GM18909 (cell line): ENCODE measurements around the gene EMC8.

ENCODE experiments used
- ATAC-seq: cut with Tn5 transposase; IDR thresholded peaks from one replicate; pipeline ENCODE4 v1.9.1; 2021; ENCODE audit warnings: mild to moderate bottlenecking; ENCODE audit not compliant: unreplicated experiment, poor library complexity

Gene EMC8

DNA sequence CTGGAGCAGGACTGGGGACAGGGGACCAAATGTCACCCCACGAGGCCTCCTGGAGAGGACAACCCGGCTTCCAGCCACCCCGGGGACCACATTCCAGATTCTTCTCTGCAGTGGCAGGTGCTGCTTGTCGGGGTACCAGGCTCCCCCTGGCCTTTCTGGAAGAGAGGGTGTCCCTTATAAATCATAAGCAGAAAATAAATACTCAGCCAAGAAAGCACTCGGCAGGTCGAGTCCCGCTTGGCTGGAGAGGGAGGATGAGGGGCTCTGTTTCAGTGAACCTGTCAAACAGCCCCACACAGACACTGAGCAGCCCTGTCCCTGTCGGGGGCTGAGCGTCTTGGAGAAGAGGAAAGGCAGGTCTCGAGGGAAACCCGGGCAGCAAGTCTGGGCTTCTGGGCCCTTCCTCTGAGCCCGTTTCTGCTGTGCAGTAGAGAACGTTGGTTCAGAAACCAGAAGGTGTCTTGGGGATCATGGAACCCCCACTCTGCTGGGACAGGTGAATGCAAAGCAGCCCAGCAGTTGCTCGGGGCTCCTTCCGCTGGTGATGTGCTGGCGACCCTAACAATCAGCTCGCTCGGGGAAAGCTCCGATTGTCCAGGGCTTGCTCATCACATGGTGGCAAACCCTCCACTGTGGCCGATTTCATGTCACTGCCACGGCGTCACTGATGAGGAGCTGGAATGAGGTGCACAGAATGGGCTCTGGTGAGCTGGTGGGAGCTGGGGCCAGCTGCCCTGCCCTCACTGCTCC, 36.8 kb upstream of the EMC8 start:
- ATAC-seq, result no peak

DNA sequence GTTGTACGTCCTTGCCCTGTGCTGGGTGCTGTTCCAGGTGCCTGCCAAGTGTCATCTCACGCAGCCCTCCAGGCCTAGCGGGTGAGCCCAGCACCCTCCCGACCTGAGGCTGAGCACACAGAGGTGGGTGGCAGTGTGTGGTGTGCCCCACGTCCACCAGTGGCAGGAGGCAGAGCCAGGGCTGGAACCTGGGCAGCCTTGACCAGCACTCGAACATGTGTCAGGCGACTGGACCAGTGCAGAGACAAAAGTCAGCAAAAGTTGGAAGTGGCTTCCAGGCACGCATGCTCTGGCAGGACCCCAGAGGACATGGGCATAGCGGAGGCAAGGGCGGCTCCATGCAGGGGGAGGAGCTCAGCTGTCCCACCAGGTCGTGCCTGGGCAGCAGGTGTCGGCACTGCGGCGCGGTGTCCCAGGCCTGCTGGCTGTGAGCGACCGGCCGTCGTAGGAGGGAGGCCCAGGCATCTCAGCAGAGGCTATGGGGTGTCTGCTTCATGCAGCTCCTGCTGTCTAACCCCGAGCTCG, 35.9 kb upstream of the EMC8 start:
- no peak for ATAC-seq

DNA sequence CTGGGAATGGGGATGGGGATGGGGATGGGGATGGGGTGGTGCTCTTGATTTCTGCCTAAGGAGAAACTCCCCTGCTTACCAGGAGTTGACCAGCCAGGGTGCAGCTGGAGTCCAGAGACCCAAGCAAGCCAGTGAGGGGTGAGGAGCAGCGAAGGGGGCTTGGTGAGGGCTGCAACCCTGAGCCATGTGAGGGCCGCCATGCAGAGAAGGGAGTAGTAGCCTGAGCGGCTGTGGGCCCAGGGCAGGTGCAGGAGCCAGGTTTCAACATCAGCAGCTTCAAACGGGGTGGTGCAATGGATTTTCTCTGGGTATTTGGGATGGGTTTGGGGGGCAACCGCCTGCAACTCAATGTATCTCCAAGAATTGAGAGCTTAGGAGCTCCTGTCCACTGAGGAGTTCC, 35.4 kb upstream of the EMC8 start:
- no peak for ATAC-seq

DNA sequence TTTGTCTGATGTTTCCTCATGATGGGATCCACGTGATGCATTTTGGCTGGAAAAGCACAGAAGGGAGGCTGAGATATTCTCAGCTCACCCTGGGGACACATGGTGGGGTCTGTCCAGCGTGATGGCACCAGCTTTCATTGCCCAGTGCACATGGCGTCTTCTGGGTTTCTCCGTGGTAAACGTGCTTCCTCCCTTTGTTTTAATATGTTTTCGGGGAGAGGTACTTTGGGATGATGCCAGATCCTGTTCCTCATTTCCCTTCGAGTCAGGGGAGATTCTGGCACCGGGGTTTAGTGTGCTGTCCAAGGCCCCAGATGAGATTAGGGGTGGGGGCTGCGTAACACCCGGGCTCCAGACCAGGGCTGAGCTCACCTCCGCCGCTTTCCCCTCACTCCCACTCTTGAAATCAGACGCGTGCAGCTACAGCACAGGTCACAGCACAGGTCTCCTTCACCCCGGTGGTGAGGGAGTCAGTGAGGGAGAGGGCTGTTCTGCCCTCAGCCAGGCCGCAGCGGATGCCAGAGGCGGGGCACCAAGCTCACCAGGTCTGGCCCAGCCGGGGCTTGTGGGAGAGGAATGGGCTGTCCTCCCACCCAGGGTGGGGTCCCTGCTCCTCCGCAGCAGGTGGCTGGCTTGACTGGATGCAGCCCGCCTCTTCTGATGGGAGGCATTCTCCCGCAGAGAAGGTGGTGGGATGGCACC, 34.0 kb upstream of the EMC8 start:
- no peak for ATAC-seq

DNA sequence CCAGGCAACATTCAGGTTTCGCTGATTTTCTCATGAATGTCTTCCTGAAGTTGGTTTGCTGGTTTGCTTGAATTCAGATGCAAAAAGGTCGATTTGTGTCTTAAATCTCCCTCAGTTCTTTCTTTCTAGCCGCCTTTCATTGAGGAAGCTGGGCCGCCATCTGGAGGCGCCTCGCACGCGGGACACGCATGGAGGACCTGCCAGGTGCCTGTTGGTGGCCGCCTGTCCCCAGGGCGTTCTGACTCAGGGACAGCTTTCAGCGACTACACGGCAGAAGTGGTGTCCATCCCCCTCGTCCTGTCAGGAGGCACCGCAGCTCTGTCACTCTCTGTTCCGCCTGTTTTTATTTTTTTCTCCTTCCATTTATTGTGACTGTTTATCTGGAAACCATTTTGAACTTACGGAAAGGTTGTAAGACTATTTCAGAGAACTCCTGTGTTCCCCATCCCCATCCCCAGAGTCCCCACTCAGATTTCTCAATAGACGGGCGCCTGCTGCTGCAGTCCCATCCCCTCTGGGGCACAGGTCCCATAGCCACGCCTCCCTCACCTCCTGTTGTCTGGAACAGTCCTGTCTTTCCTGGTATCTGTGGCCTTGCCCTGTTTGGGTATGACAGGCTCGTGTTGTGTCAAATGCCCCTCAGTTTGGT, 33.4 kb upstream of the EMC8 start:
- ATAC-seq, result no peak

DNA sequence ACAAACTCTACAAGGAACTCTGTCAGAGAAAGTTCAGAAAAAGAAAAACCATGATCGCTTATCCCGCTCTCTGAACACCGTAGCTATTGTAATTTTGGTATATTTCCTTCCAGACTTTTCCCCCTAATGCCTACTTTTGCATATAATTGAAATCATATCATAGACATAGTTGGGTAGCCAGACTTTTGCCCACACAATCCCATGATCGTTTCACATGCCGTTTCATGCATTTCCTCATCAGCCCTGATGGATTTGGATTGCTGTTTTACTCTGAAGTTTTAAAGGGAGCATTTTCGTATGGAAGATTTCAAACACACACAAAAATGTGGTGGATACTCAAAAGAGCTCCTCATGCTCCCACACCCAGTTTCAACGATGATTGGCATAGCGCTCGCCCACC, 31.5 kb upstream of the EMC8 start:
- ATAC-seq, result no peak

DNA sequence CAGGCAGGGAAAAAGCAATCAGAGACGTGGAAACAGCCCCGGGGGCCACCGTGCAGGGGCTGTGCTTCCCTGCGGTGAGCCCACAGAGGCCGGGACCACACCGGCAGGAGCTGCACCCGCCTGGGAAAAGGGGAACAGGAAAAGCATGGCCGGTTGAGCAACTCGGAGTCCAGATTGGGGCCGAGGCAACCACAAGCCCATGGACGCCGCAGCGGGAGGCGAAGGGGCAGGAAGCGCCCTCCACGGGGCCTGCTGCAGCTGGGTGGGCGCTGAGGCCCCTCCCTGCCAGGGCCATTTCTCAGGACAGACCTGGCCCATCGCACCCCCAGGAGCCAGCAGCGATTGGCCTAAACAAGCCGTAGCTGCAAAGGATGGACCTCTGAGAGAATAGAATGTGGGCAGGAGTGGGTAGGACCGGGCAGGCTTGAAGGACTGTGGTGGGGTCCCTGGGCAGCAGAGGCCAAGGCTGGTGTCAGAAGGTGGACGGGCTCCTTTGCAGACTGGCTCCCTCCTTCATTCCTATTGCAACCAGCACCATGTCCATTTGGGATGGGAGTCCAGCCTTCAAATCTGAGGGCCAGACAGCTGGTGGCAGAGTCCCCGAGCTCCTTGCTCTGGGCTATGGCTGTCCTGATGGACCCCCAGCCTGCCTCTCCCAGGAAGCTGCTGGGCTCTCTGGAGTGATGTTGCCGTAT, 30.6 kb upstream of the EMC8 start:
- ATAC-seq, result no peak

DNA sequence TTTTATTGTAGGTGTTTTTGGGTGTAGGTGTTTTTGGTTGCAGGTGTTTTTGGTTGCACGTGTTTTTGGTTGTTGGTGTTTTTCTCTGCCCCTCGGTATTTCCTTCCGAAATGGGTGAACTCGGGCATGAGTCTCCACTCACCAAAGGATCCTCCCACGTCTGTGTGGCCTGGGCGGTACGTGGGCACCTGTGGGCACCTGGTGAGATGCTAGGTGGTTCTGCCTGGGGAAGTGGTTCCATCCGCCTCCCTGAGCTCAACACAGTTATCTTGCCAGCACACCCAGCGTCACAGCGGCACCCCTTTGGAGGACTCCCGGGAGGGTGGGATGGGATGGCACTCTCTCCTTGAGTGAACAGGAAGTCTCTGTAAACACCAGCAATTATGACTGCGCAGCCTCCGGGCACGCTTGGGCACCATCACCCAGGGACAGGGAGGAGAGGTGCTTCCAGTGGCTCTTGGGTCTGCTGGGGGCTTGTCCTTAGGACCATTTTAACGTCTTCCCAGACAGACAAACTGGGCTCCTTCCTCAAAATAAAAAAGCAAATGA, 29.9 kb upstream of the EMC8 start:
- no peak for ATAC-seq

DNA sequence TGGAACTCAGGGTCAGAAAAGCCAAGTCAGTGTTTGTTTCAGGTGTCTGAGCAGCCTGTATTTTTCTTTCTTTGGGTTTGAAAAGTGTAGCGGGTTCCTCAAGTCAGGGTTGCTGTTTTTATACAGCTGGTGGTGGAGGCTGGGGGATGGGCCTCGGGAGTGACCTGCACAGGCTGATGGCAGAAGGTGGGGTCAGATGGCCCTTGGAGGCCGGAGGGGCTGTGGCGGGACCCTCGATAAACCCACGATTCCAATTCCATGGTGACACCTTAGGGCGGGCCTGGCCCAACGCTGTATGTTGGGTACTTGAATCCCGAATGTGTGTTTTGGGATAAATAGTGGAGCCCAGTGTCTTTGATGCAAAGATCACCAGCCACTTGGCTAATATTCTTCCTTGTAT, 28.8 kb upstream of the EMC8 start:
- ATAC-seq, result no peak

DNA sequence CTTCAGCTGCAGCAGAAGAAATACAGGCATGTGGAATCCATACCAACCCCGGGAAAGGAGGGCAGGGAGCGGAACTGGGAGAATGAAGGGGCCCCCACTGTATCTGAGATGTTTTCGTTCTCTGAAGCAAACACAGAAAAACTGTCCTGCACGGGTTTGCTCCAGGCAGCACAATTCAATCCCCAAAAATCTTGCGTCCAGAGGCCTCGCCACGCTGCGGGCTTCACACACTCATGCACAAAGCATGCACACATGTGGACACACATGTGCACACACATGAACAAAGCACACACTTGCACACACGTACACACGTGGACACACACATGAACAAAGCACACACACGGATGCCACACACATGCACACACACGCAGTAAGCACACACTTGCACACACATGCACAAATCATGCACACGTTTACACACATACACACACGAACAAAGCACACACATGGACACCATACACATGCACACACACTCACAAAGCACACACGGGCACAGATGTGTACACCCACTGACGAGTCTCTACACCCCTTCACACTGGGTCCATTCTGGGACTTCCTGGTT, 27.4 kb upstream of the EMC8 start:
- ATAC-seq, result no peak

DNA sequence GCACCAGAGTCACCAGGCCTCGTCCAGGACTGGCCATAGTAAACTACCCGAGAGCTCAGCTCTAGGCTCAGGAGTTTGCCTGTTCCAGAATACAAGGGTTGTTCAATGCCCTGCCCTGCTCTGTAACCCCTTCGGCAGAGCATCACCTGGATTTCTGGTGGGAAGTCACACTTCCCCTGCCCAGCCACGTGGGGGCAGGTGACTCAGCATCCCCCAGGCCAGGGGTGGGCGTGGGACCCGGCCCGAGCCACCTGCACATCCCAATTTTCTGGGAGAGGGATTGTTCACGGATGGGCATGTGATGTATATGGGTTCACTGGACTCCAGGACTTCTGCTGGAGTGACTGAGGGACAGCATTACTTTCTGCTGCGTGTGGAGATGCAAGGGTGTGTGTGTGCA, 26.0 kb upstream of the EMC8 start:
- ATAC-seq, result no peak

DNA sequence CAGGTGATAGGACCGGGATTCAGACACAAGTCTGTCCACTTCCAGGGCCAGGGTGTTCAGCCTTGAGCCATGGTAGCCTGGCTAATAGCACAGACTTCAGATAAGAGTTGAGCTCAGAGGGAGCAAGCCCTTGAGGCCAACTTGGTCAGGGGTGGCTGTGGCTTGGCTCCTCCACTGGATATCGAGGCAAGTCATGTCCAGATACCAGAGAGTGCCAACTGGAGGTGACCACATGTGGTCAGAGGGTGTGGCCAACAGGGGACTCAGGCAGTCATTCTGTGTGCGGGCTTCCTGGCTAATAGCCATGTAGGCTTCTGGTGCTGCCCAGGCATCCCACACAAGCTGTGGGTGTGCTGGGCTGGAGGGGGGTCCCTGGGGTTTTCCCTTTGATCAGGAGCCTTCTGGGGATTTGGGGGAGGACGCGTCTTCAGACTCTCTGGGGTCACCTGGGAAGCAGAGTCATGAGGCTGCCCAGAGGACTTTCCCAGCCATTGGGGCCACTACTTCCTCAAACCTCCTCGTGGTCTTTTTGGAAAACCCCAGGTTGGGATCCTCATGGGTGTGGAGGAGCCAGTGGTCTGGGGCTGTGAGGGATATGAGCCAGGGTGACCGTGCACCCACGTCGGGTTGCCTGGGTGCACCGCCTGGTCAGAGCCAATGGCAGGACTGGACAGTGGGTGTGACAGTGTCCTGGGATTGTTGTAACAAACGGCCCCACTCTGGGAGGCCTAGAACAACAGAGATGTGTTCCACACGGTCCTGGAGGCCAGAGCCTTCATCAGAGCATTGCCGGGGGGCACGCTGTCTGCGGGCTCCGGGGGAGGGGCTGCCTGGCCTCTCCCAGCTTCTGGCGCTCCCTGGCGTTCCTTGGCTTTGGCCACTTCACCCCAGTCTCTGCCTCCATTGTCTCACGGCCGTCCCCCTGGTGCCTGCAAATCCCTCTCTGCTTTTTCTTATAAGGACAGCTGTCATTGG, 25.1 kb upstream of the EMC8 start:
- no peak for ATAC-seq

DNA sequence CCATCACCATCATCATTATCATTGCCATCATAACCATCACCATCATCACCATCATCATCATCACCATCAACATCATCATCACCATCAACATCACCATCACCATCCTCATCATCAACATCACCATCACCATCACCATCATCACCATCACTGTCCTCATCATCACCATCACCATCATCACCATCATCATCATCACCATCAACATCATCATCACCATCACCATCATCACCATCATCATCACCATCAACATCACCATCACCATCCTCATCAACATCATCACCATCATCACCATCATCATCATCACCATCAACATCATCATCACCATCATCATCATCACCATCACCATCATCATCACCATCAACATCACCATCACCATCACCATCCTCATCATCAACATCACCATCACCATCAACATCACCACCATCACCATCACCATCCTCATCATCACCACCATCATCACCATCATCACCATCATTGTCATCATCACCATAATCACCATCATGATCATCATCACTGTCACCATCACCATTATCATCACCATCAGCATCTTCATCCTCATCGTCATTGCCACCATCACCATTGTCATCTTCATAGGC, 24.1 kb upstream of the EMC8 start:
- ATAC-seq, result no peak

DNA sequence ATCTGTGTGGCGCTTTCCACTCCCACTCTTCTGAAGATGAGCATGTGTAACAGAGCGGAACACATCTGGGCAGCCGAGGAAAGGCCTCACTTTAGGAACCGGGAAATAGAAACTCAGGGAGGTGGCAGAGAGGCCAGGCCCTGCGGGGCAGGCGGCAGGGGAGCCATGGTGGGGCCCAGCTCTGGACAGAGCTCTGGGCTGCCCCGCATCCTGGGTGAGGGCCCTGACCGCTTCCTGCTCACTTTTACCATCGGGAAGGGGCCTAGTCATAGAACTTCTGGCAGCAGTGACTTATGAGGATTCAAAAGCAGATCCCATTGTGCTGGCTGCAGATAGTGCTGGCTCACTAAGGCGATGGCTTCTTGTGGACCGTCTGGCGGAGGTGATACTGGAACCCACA, 22.8 kb upstream of the EMC8 start:
- no peak for ATAC-seq

DNA sequence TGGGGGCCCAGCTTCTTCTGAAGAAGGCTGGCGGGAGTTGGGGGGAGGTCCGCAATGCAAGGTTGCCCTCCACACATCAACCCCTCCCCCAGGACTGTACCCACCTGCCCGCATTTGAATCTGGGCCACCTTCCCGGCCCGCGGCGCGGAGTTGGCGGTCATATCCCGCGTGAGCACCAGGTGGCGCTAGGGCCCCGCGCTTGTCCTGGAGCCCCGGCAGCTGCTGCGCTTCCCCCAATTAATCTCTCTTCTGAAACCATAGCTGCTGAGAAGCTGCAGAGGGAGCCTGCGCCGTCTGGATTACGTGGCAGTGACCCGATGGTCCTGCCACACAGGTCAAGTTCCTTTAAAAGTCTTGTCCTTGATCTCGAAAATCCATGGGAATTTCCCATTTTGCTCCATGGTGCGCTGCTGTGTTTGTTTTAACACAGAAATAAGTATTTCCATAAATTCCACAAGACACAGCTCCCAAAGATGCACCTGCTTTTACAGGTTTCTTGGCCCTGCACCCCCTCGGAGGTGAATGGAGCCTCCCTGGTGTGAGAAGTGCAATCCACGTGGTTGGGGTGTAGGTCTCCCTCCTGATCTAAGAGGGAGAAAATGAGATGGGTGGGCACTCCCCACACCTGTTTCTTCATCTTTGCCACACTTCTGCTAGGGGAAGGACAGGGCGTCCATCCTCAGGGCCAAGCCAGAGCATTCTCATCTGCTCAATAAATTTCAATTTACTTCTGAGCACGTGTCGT, 22.2 kb upstream of the EMC8 start:
- peak; percentile 74 for ATAC-seq

DNA sequence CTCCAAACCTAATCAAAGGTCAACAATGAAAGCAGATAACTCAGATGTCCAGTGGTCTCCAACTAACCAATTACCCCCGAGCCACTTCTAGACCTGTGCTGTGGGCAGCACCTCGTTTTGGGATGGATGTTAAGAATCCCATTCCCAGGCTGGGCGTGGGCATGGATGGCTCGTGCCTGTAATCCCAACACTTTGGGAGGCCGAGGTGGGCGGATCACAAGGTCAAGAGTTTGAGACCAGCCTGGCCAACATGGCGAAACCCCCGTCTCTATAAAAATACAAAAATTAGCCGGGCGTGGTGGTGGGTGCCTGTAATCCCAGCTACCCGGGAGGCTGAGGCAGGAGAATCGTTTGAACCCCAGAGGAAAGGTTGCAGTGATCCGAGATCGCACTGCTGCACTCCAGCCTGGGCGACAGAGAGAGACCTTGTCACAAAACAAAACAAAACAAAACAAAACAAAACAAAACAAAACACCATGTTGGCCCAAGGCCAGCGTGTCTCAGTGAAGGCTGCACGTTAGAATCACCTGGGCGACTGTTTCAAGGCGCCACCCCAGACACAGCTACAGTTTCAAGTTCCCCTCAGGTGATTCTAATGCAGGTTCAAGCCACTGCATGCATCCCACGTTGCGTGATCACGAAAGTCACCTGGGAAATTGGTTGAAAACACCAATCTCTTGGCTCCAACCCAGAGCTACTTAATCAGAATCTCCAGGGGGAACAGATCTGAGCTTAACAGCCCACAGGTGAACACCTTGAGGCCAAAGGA, 21.4 kb upstream of the EMC8 start:
- ATAC-seq, result no peak

DNA sequence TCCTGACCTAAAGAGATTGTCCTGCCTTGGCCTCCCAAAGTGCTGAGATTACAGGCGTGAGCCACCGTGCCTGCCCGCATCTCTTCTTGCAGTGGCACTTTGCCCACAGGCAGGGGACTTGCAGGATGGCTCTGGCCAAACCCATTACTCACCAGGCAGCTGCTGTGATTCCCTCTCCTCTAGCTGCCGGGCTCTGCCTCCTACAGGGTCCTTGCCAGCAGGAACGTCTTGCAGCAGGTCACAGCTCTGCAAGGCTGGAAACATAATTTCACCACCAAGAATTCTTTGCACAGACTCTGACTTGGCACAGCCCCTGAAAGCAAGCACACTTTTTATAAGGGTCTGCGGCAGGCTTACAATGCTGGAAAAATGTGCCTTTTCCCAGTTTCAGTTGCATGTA, 20.4 kb upstream of the EMC8 start:
- ATAC-seq, result no peak
